ENCODE measurements around the gene DAPK2. TPM values are rescaled to one million over a fixed set of nuclear protein-coding genes. Genes with fewer than 3 reads are reported as not detected.
A peak's percentile ranks its signal among the peaks of the same experiment; 100 is the strongest.

DAPK2 gene
- polyA plus RNA-seq, 1 of the 3 experiments (the other 2 are of a cell fraction), result 1.4 TPM

DNA sequence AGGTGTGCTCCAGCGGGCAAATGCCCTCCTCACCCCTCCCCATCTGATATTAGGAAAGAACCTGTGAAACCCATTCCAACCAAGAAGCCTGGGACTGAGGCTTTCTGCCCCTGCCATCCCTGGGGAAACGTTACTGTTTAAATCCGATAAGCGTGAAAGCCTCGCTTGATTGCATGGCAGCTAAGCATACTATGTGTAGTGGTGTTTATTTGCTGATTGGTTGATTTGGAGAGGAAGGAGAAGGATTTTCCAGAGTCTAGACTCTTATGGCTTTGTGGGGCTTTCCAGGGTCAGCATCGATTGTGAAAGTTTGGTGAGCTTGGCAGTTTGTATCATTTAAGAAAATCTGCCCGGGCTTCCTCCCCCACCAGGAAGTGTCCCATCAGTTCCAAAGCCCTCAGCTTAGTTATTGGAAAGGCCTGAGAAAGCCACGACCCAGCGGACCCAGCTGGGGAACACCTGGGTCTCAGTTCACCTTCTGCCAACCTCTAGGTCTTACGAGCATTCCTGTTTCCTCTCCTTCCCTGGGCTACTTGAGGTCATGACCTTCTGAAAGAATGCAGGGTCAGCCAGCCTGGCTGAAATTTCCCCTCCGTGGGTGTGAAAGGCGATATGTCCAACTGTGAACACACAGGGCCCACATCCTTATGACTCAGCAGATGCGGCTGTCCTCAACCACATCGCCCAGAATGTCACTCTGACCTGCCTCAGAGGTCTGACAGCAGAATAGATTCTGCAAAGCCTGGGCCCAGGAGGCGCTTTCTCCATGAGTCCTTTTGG is 149.8 kb downstream of the DAPK2 start:
- Histone ChIP-seq H3K9ac (no peak overlapping the region), H4K20me1 (ENCODE audit: insufficient read depth) (no peaks in the 10 kb centered on the region), H3K4me2 (no peak overlapping the region), H3K27me3 (ENCODE audit: insufficient read depth) (no peaks in the 10 kb centered on the region), H3K36me3 (replicated peaks in 1 of 2; ENCODE audit: control insufficient read depth in 1 of 2, insufficient read depth in 2 of 2, low read length in 1 of 2) (no peaks in the 10 kb centered on the region), H3K27ac (ENCODE audit: low read depth in 2 of 2, low read length in 1 of 2) (no peak overlapping the region), H3F3A (replicated peaks; ENCODE audit: insufficient read depth) (no peaks in the 10 kb centered on the region), H3K9me2 (no peaks in the 10 kb centered on the region), H2AFZ (ENCODE audit: low read depth) (no peak overlapping the region), H3K79me2 (ENCODE audit: insufficient read depth) (no peaks in the 10 kb centered on the region), H3K4me3 (ENCODE audit: low read depth in 2 of 2, low read length in 1 of 2) (no peak overlapping the region), H3K9me3 (no peaks in the 10 kb centered on the region), H3K4me1 (ENCODE audit: control insufficient read depth in 1 of 2, insufficient read depth in 2 of 2, low read depth in 1 of 2, low read length in 1 of 2) (no peaks in the 10 kb centered on the region; a peak in 1 of 4 replicates)
- WGBS (ENCODE audit: low lambda C conversion rate), result 71% methylated on average over 14 of the region's 15 CpGs
- DNase-seq, result no peak
- ChIA-PET POLR2A (no interaction called here), CTCF (interaction anchor here (1.4 to 9.9 kb wide), 2 partner anchors 16 to 143 kb away, joined by 4 to 146 read pairs; no protein-coding TSS in a partner anchor)
- TF ChIP-seq MXI1 (IDR thresholded peaks at IDR 0.05; ENCODE audit: low read depth, low read length), result no peak
- TF ChIP-seq EP300 (IDR thresholded peaks at IDR 0.05; ENCODE audit: borderline replicate concordance in 1 of 2, low read depth in 1 of 2, low read length in 1 of 2), result 0 out of 4 replicates have a peak, but pooled peaks of 1 of the 2 experiments have one; percentile 9
- TF ChIP-seq TCF12 (IDR thresholded peaks at IDR 0.05), result peak; percentile 34; the same call in 1 of the 2 replicates
- TF ChIP-seq RXRA (IDR thresholded peaks at IDR 0.05; ENCODE audit: borderline replicate concordance, low read depth), result peak; percentile 88
- TF ChIP-seq, protein P1, sequence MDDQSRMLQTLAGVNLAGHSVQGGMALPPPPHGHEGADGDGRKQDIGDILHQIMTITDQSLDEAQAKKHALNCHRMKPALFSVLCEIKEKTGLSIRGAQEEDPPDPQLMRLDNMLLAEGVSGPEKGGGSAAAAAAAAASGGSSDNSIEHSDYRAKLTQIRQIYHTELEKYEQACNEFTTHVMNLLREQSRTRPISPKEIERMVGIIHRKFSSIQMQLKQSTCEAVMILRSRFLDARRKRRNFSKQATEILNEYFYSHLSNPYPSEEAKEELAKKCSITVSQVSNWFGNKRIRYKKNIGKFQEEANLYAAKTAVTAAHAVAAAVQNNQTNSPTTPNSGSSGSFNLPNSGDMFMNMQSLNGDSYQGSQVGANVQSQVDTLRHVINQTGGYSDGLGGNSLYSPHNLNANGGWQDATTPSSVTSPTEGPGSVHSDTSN (IDR thresholded peaks at IDR 0.05), result peak; percentile 30; the same call in 1 of the 2 replicates
- TF ChIP-seq FOSL2 (IDR thresholded peaks at IDR 0.05; ENCODE audit: borderline replicate concordance, low read depth), result peak; percentile 22; the same call in 1 of the 2 replicates
- TF ChIP-seq SIN3A (IDR thresholded peaks at IDR 0.05; ENCODE audit: borderline replicate concordance, low read depth, low read length), result no peak

DNA sequence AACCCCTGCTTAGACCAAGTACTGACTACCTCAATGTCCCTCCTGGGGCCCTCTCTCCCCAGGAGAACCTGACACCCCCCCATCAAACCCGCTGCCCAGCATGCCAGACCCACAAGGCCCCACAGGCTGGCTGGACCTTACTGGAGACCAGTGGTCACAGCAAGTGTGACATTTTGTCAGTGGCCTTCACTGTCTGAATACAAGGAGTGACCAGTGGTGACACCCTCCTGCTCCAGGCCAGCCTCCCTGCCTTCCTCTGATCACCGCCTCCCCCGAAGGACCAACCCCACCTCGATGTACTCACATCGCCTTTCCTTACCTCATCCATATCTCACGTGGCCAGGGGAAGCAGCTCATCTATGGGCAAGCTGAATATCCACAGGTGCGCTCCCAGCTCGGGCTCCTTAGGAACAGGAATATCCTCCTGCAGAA is 150.5 kb downstream of the DAPK2 start:
- CTCF ChIA-PET, result interaction anchor here (1.6 to 9.9 kb wide), 4 partner anchors 142 to 286 kb away, joined by 5 to 146 read pairs (median 8); partner anchors contain the start of gene DAPK2
- no peak for TF ChIP-seq MXI1 (IDR thresholded peaks at IDR 0.05; ENCODE audit: low read depth, low read length)
- TF ChIP-seq, protein P2, sequence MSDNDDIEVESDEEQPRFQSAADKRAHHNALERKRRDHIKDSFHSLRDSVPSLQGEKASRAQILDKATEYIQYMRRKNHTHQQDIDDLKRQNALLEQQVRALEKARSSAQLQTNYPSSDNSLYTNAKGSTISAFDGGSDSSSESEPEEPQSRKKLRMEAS (IDR thresholded peaks at IDR 0.05; ENCODE audit: low read depth), result no peak
- TF ChIP-seq CHD2 (IDR thresholded peaks at IDR 0.05; ENCODE audit: low read length, partially characterized antibody), result no peak
- no peak for TF ChIP-seq EZH2phosphoT487 (IDR thresholded peaks at IDR 0.05; ENCODE audit: borderline replicate concordance, low read depth)
- TF ChIP-seq TAF1 (IDR thresholded peaks at IDR 0.05; ENCODE audit: borderline replicate concordance, low read depth, low read length), result no peak
- TF ChIP-seq, protein P1 (IDR thresholded peaks at IDR 0.05), result no peak
- no peak for TF ChIP-seq FOXM1 (IDR thresholded peaks at IDR 0.05; ENCODE audit: low read depth)
- no peak for TF ChIP-seq TEAD4 (IDR thresholded peaks at IDR 0.05; ENCODE audit: borderline replicate concordance, insufficient read depth)
- TF ChIP-seq, protein P3, sequence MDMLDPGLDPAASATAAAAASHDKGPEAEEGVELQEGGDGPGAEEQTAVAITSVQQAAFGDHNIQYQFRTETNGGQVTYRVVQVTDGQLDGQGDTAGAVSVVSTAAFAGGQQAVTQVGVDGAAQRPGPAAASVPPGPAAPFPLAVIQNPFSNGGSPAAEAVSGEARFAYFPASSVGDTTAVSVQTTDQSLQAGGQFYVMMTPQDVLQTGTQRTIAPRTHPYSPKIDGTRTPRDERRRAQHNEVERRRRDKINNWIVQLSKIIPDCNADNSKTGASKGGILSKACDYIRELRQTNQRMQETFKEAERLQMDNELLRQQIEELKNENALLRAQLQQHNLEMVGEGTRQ (IDR thresholded peaks at IDR 0.05; ENCODE audit: borderline replicate concordance, low read depth, low read length), result no peak
- TF ChIP-seq RXRA (IDR thresholded peaks at IDR 0.05; ENCODE audit: borderline replicate concordance, low read depth), result no peak
- TF ChIP-seq, protein P4, sequence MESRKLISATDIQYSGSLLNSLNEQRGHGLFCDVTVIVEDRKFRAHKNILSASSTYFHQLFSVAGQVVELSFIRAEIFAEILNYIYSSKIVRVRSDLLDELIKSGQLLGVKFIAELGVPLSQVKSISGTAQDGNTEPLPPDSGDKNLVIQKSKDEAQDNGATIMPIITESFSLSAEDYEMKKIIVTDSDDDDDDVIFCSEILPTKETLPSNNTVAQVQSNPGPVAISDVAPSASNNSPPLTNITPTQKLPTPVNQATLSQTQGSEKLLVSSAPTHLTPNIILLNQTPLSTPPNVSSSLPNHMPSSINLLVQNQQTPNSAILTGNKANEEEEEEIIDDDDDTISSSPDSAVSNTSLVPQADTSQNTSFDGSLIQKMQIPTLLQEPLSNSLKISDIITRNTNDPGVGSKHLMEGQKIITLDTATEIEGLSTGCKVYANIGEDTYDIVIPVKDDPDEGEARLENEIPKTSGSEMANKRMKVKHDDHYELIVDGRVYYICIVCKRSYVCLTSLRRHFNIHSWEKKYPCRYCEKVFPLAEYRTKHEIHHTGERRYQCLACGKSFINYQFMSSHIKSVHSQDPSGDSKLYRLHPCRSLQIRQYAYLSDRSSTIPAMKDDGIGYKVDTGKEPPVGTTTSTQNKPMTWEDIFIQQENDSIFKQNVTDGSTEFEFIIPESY (IDR thresholded peaks at IDR 0.05; ENCODE audit: borderline replicate concordance, low read depth), result no peak
- TF ChIP-seq FOXJ3 (CRISPR knock-in tag; IDR thresholded peaks at IDR 0.05), result no peak
- TF ChIP-seq RAD21 (IDR thresholded peaks at IDR 0.05; ENCODE audit: low read length), result no peak
- no peak for TF ChIP-seq RFX5 (IDR thresholded peaks at IDR 0.05; ENCODE audit: low read length)
- no peak for TF ChIP-seq YY1 (IDR thresholded peaks at IDR 0.05; ENCODE audit: low read depth)
- TF ChIP-seq TCF12 (IDR thresholded peaks at IDR 0.05), result no peak

More for the DNA sequence above, 150.5 kb downstream of the DAPK2 start:
- Histone ChIP-seq H3K4me3 (ENCODE audit: low read depth in 2 of 2, low read length in 1 of 2) (no peak overlapping the region), H3K9me2 (no peaks in the 10 kb centered on the region), H3K4me1 (ENCODE audit: control insufficient read depth in 1 of 2, insufficient read depth in 2 of 2, low read depth in 1 of 2, low read length in 1 of 2) (no peaks in the 10 kb centered on the region; a peak in 1 of 4 replicates), H3K27ac (ENCODE audit: low read depth in 2 of 2, low read length in 1 of 2) (no peak overlapping the region), H3K27me3 (ENCODE audit: insufficient read depth) (no peaks in the 10 kb centered on the region), H3K9me3 (no peaks in the 10 kb centered on the region), H3K79me2 (ENCODE audit: insufficient read depth) (no peaks in the 10 kb centered on the region), H3K4me2 (no peak overlapping the region), H3F3A (replicated peaks; ENCODE audit: insufficient read depth) (no peaks in the 10 kb centered on the region), H2AFZ (ENCODE audit: low read depth) (no peak overlapping the region), H3K36me3 (replicated peaks in 1 of 2; ENCODE audit: control insufficient read depth in 1 of 2, insufficient read depth in 2 of 2, low read length in 1 of 2) (no peaks in the 10 kb centered on the region), H4K20me1 (ENCODE audit: insufficient read depth) (no peaks in the 10 kb centered on the region), H3K9ac (no peak overlapping the region)
- POLR2A ChIA-PET, result no interaction called here
- DNase-seq, result no peak
- WGBS (ENCODE audit: low lambda C conversion rate), result 78% methylated on average over 8 of the region's 8 CpGs

All from SK-N-SH (cell line).